ENCODE data around the gene PTCHD1.
A peak's percentile ranks its signal among the peaks of the same experiment; 100 is the strongest.

PTCHD1 gene

GRCh38 chrX:23380581-23380980 is 45.9 kb downstream of the PTCHD1 start:
- peaks cover 3% of the 10 kb centered on the region for H3K4me1 Mint-ChIP-seq (ENCODE audit: low read depth)
- no peaks in the 10 kb centered on the region for H3K36me3 Mint-ChIP-seq (ENCODE audit: low read depth)
- no peak overlapping the region for H3K4me3 Mint-ChIP-seq
- peaks cover 4% of the 10 kb centered on the region for H3K27me3 Mint-ChIP-seq (ENCODE audit: low read depth)
- H3K27ac Mint-ChIP-seq: no peak overlapping the region
- H3K9me3 Mint-ChIP-seq: no peaks in the 10 kb centered on the region

GRCh38 chrX:23381099-23382087 is 46.7 kb downstream of the PTCHD1 start:
- Mint-ChIP-seq H3K27me3 (ENCODE audit: low read depth) (peaks cover 4% of the 10 kb centered on the region), H3K9me3 (no peaks in the 10 kb centered on the region), H3K36me3 (ENCODE audit: low read depth) (no peaks in the 10 kb centered on the region), H3K4me1 (ENCODE audit: low read depth) (peaks cover 3% of the 10 kb centered on the region), H3K4me3 (peak overlapping the region; percentile 56), H3K27ac (no peak overlapping the region)

GRCh38 chrX:23382572-23382971 is 47.9 kb downstream of the PTCHD1 start:
- H3K27me3 Mint-ChIP-seq (ENCODE audit: low read depth): peaks cover 4% of the 10 kb centered on the region
- no peak overlapping the region for H3K4me3 Mint-ChIP-seq
- no peaks in the 10 kb centered on the region for H3K9me3 Mint-ChIP-seq
- H3K36me3 Mint-ChIP-seq (ENCODE audit: low read depth): no peaks in the 10 kb centered on the region
- H3K4me1 Mint-ChIP-seq (ENCODE audit: low read depth): peaks cover 3% of the 10 kb centered on the region
- H3K27ac Mint-ChIP-seq: no peak overlapping the region

GRCh38 chrX:23383411-23383810 is 48.8 kb downstream of the PTCHD1 start:
- H3K4me3 Mint-ChIP-seq: no peak overlapping the region
- H3K27me3 Mint-ChIP-seq (ENCODE audit: low read depth): peaks cover 4% of the 10 kb centered on the region
- H3K4me1 Mint-ChIP-seq (ENCODE audit: low read depth): peaks cover 3% of the 10 kb centered on the region
- no peaks in the 10 kb centered on the region for H3K36me3 Mint-ChIP-seq (ENCODE audit: low read depth)
- H3K9me3 Mint-ChIP-seq: no peaks in the 10 kb centered on the region
- H3K27ac Mint-ChIP-seq: no peak overlapping the region

GRCh38 chrX:23385242-23385641 is 50.6 kb downstream of the PTCHD1 start:
- Mint-ChIP-seq H3K27me3 (ENCODE audit: low read depth) (peaks cover 4% of the 10 kb centered on the region), H3K9me3 (no peaks in the 10 kb centered on the region), H3K4me1 (ENCODE audit: low read depth) (peaks cover 3% of the 10 kb centered on the region), H3K27ac (no peak overlapping the region), H3K36me3 (ENCODE audit: low read depth) (no peaks in the 10 kb centered on the region), H3K4me3 (no peak overlapping the region)

GRCh38 chrX:23386260-23386659 is 51.6 kb downstream of the PTCHD1 start:
- Mint-ChIP-seq H3K27me3 (ENCODE audit: low read depth) (peaks cover 4% of the 10 kb centered on the region), H3K27ac (no peak overlapping the region), H3K9me3 (no peaks in the 10 kb centered on the region), H3K4me3 (no peak overlapping the region), H3K36me3 (ENCODE audit: low read depth) (no peaks in the 10 kb centered on the region), H3K4me1 (ENCODE audit: low read depth) (peaks cover 3% of the 10 kb centered on the region)

- Mint-ChIP-seq H3K4me1 (ENCODE audit: low read depth) (peaks cover 2% of the 10 kb centered on the region), H3K36me3 (ENCODE audit: low read depth) (no peaks in the 10 kb centered on the region), H3K4me3 (no peak overlapping the region), H3K27ac (no peak overlapping the region), H3K27me3 (ENCODE audit: low read depth) (peaks cover 3% of the 10 kb centered on the region), H3K9me3 (no peaks in the 10 kb centered on the region)
These were observed 52.1 kb downstream of the PTCHD1 start for GRCh38 chrX:23386726-23387125.

GRCh38 chrX:23387550-23388184 is 53.0 kb downstream of the PTCHD1 start:
- Mint-ChIP-seq H3K36me3 (ENCODE audit: low read depth) (no peaks in the 10 kb centered on the region), H3K27ac (no peak overlapping the region), H3K27me3 (ENCODE audit: low read depth) (no peaks in the 10 kb centered on the region), H3K4me1 (ENCODE audit: low read depth) (no peaks in the 10 kb centered on the region), H3K4me3 (no peak overlapping the region), H3K9me3 (no peaks in the 10 kb centered on the region)

GRCh38 chrX:23389196-23389792 is 54.6 kb downstream of the PTCHD1 start:
- Mint-ChIP-seq H3K27me3 (ENCODE audit: low read depth) (no peaks in the 10 kb centered on the region), H3K27ac (no peak overlapping the region), H3K36me3 (ENCODE audit: low read depth) (no peaks in the 10 kb centered on the region), H3K4me3 (no peak overlapping the region), H3K4me1 (ENCODE audit: low read depth) (no peaks in the 10 kb centered on the region), H3K9me3 (no peaks in the 10 kb centered on the region)

GRCh38 chrX:23390979-23391378 is 56.3 kb downstream of the PTCHD1 start:
- Mint-ChIP-seq H3K36me3 (ENCODE audit: low read depth) (no peaks in the 10 kb centered on the region), H3K27me3 (ENCODE audit: low read depth) (no peaks in the 10 kb centered on the region), H3K27ac (no peak overlapping the region), H3K9me3 (no peaks in the 10 kb centered on the region), H3K4me3 (no peak overlapping the region), H3K4me1 (ENCODE audit: low read depth) (no peaks in the 10 kb centered on the region)

GRCh38 chrX:23392195-23392594 is 57.5 kb downstream of the PTCHD1 start:
- H3K4me3 Mint-ChIP-seq: no peak overlapping the region
- no peak overlapping the region for H3K27ac Mint-ChIP-seq
- no peaks in the 10 kb centered on the region for H3K9me3 Mint-ChIP-seq

GRCh38 chrX:23394421-23394820 is 59.8 kb downstream of the PTCHD1 start:
- Mint-ChIP-seq H3K27me3 (ENCODE audit: low read depth) (no peaks in the 10 kb centered on the region), H3K36me3 (ENCODE audit: low read depth) (no peaks in the 10 kb centered on the region), H3K4me1 (ENCODE audit: low read depth) (no peaks in the 10 kb centered on the region), H3K27ac (no peak overlapping the region), H3K4me3 (no peak overlapping the region), H3K9me3 (no peaks in the 10 kb centered on the region)

More at GRCh38 chrX:23392195-23392594, 57.5 kb downstream of the PTCHD1 start:
- no peaks in the 10 kb centered on the region for H3K36me3 Mint-ChIP-seq (ENCODE audit: low read depth)
- H3K4me1 Mint-ChIP-seq (ENCODE audit: low read depth): no peaks in the 10 kb centered on the region
- H3K27me3 Mint-ChIP-seq (ENCODE audit: low read depth): no peaks in the 10 kb centered on the region

GRCh38 chrX:23396263-23396662 is 61.6 kb downstream of the PTCHD1 start:
- H3K9me3 Mint-ChIP-seq: no peaks in the 10 kb centered on the region
- no peaks in the 10 kb centered on the region for H3K4me1 Mint-ChIP-seq (ENCODE audit: low read depth)
- no peak overlapping the region for H3K4me3 Mint-ChIP-seq
- no peaks in the 10 kb centered on the region for H3K36me3 Mint-ChIP-seq (ENCODE audit: low read depth)
- no peaks in the 10 kb centered on the region for H3K27me3 Mint-ChIP-seq (ENCODE audit: low read depth)
- no peak overlapping the region for H3K27ac Mint-ChIP-seq

GRCh38 chrX:23398570-23398969 is 63.9 kb downstream of the PTCHD1 start:
- H3K4me1 Mint-ChIP-seq (ENCODE audit: low read depth): no peaks in the 10 kb centered on the region
- H3K27ac Mint-ChIP-seq: no peak overlapping the region
- no peak overlapping the region for H3K4me3 Mint-ChIP-seq
- no peaks in the 10 kb centered on the region for H3K36me3 Mint-ChIP-seq (ENCODE audit: low read depth)
- H3K9me3 Mint-ChIP-seq: no peaks in the 10 kb centered on the region
- H3K27me3 Mint-ChIP-seq (ENCODE audit: low read depth): no peaks in the 10 kb centered on the region

- H3K9me3 Mint-ChIP-seq: no peaks in the 10 kb centered on the region
- no peaks in the 10 kb centered on the region for H3K27me3 Mint-ChIP-seq (ENCODE audit: low read depth)
These were observed 69.2 kb downstream of the PTCHD1 start for GRCh38 chrX:23403849-23404248.

More at GRCh38 chrX:23403849-23404248, 69.2 kb downstream of the PTCHD1 start:
- Mint-ChIP-seq H3K27ac (no peak overlapping the region), H3K4me3 (no peak overlapping the region), H3K4me1 (ENCODE audit: low read depth) (no peaks in the 10 kb centered on the region), H3K36me3 (ENCODE audit: low read depth) (no peaks in the 10 kb centered on the region)
